ENCODE data around the gene RPIA. TPM values are rescaled to one million over a fixed set of nuclear protein-coding genes. Genes with fewer than 3 reads are reported as not detected.
"Not testable (repeated sequence)": the region's sequence is repeated elsewhere in the genome, so short reads cannot be mapped to it uniquely, and the experiment has no call there.

RPIA gene
- total RNA-seq, 1 donor from 2014 or later = 17.4 TPM

DNA sequence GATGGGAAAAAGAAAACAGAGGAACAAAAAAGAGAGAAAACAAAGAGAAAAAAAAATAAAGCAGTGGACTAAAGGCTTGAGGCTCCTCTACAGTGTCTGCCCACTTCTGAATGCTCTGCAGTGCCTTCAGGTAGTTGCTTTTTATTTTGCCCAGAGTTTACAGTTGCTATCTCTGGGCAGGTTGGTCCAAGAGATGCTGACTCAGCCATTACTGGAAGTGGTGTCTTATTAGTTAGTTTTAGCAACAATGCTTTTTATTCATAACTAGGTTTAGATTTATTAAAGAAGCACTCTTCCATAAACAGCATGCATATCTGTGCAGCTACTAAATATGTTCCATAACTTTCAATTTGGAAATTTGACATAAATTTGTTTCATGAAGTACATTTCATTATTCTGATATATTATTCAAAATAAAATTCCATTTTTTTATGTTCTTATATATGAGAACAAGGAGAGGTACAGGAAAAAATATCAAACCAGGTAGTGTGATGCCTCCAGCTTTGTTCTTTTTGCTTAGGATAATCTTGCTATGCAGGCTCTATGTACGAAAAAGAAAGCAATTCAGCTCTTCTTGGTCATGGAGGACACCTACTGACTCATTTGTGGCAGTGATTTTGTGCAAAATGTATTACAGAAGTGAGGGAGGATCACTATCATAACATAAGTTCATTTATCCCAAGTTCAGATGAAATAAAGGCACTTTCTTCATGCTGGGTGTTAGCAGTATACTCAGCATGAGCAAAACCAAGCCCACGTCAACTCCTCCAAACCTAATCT, 69.5 kb downstream of the RPIA start:
- intact Hi-C loops (cut with DNase I) = no loop called here
- DNase-seq = no peak
- no peak for ATAC-seq (ENCODE audit: poor library complexity)

DNA sequence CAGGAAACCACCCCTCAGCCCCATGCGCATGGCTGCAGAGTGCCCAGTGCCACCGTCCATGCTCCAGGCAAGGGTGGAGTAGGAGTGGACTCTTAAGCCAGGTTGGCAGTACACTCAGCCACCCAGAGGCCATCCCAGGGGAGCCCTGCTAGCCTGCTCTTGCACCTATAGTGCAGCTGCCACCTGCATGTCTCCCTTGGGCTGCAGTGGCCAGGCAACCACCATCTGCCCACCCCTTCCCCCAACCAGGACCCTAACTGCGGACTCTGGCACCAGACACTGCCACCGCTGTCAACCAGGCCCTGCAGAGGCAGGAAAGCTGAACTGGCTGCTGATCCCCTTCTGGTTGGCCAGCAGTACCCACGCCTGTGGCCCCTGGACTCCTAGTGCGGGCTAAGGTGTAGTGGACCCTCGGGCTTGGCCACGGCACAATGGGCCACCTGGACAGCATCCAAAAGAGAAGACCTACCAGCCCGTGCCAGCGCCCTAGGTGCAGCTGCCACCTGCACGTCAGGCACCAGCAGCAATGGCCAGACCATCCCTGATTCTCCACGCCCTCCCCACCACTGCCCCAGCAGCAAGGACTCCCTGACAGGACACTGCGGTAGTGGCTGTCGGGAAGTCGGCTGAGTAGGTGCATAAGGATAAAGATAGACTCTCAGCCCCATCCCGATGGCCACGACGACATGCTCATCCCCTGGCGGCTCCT, 72.8 kb downstream of the RPIA start:
- no peak for DNase-seq
- no peak for ATAC-seq (ENCODE audit: poor library complexity)
- intact Hi-C loops (cut with DNase I) = no loop called here

DNA sequence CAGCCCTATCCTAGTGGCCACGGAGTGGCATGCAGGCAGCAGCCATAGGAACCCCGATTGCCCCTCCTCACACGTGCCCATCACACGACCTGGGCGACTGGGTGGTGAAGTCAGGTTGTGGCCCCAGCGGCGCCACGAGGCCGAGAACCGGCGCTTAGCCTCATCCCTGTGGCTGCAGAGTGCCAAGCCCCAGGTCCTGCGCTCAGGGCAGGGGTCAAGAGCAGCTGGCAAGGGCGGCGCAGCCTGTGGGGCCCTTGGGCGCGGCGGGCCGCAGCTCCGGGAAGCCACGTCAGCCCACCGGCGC, 73.3 kb downstream of the RPIA start:
- intact Hi-C loops (cut with DNase I) = no loop called here
- ATAC-seq (ENCODE audit: poor library complexity) (no peak), DNase-seq (no peak)

DNA sequence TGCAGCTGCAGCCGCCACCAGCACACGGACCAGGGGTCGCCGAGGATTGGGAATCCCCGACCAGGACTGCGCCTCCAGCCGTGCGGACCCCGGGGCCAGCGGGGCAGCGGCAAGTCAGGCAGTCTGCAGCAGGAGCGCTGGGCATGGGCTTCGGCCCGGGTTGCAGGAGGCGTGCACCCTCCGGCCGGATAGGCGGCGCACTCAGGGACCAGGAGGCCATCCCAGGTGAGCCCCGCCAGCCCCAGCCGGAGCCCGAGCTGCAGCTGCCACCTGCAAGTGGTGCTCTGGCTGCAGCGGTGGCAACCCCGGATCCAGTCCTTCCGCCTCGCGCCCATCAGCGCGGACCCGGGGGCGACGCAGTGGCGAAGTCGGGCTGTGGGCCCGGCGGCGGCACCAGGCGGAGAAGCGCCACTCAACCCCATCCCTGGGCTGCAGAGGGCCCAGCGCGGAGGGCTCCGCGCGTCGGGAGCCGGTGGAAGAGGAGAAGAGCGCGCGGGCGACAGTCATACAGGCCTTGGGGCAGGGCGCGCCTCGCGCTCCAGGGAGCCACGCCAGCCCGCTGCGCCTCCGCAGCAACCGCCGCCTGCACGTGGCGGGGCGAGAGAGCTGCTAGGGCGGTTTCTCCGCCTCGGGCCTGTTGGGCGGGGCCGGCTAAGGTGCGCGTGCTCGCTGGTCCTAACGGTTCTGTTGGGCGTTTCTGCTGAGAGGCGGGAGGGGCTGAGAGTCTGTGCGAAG, 73.8 kb downstream of the RPIA start:
- DNase-seq (peak; percentile 42), ATAC-seq (ENCODE audit: poor library complexity) (no peak)
- intact Hi-C loops (cut with DNase I) = no loop called here

DNA sequence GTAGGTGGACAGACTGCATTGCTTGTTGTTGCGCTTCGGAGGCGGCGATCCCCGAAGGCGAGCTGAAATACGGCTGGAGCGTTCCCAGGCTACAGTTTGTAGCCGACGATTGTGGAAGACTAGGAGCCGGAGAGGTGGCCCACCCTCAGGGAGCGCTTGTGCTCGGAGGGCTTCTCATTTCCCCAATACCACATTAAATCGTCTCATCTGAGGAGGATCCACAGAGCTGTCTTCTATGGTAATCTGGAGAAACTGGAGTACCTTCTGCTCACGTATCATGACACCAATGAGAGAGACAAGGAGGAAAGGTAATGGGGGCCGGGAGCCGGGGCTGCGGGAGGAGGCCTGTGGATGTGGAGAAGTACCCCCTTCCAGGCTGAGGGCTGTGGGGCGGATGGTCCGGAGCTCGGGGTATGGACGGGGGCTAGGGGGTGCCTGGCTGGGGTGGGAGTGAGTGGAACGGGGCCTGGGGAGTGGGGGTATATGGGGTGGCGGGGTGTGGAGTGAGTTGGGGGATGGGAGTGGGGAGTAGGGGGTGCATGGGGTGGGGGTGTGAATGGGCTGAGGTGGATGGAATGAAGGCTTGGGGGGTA, 74.5 kb downstream of the RPIA start:
- DNase-seq; ATAC-seq (ENCODE audit: poor library complexity); intact Hi-C loops (cut with DNase I): not testable (repeated sequence)

DNA sequence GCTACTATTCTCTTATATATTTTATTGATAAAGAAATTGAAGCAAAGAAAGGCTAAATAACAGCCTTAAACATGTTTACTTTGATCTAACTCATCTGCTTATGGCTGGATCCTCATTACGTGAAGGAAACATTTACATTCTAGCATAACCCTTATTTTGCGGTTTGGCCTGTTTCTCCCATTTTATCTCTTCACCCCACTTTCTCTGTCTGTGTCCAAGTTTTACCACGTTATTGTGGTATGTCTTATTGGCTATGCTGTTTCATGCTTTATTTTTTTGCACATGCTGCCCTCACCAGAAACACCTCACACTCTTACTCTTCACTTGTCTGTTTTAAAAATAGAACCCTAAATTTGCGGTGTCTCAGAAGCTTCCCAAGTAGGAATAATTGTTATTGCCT, 78.5 kb downstream of the RPIA start:
- DNase-seq = no peak
- intact Hi-C loops (cut with DNase I) = no loop called here
- ATAC-seq (ENCODE audit: poor library complexity) = no peak

DNA sequence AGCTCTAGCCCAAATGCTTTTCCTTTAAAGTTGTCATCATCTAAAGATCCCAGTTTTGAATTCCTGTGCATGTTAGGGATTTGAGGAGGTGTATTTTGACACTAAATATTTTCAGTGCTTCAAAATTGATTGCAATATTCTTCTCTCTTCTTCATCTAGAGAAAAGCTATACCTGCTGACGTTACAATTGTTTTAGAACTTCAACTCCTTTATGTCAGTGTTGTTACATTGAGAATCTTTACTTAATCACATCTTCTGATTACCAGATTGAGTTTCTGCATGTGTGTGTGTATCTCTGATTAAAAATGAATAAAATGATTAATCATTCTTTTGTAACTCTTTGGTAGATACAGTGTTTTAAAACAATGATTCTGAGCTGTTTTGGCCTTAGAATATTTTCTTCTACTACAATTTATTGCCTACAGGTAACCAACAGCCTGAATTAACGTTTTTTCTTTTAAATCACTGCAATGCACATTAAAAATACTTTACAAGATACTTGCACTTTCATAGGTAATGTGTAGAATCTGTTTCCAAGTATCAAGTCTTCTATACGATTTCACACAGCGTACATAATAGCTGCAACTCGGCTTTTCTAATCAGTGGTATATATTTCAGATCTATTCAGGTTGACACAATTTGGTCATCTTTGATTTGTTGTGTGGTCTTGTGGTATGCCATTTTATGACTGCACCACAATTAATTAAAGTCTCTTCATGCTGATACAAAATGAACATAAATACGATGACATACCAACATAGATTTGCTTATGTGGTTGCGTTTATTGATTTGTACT, 82.0 kb downstream of the RPIA start:
- intact Hi-C loops (cut with DNase I); DNase-seq: not testable (repeated sequence)
- ATAC-seq (ENCODE audit: poor library complexity) = peak; percentile 52

DNA sequence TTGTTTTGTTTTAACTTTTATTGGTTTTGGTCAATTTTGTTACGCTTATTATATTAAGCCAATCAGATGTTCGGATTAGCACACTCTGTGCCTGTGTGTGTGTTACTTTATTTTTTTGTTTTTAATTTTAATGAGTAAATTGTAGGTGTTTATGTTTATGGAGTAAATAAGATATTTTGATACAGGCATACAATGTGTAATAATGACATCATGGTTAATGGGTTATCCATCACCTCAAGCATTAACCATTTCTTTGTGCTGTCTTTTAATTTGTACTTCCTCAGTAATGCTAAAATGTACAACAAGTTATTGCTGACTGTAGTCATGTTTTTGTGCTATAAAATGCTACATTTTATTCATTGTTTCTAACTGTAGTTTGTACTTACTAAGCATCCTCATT, 97.7 kb downstream of the RPIA start:
- intact Hi-C loops (cut with DNase I); ATAC-seq (ENCODE audit: poor library complexity); DNase-seq: not testable (repeated sequence)

DNA sequence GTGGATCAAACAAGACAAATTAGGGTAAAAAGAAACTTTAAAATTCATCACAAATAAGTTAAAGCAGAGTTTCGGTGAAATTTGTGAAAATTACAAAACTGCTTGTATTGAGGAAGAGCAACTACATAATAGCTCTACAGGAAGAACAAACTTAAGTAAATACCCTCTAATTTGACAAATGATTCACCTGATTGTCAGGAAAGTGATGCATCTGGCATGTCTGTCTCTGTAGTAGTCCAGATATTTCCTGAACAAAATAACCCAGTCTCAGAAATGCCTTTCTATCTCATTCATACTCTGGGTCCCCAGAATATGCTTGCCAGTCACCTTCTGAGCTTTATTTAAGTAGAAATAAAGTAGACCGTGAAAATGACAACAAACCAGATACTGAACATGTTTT, 104.5 kb downstream of the RPIA start:
- ATAC-seq (ENCODE audit: poor library complexity); intact Hi-C loops (cut with DNase I); DNase-seq: not testable (repeated sequence)

DNA sequence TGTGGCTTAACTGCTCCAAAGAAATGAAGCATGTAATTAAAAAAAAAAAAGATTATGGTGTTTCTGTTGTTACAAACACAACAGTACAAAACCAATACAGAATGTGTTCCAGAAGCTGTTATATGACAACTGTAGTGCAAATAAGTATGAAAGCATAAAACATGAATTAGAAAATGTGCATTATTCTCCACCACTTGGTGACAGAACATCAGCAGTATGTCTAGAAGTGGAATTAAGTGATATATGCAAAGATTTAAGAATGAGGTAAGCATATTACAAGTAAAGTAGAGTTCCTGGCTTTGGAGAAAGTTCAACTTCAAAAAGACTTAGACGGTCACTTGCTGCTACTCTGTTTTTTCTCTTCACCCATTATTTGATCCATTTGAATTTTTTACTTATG, 105.0 kb downstream of the RPIA start:
- intact Hi-C loops (cut with DNase I); DNase-seq; ATAC-seq (ENCODE audit: poor library complexity): not testable (repeated sequence)

DNA sequence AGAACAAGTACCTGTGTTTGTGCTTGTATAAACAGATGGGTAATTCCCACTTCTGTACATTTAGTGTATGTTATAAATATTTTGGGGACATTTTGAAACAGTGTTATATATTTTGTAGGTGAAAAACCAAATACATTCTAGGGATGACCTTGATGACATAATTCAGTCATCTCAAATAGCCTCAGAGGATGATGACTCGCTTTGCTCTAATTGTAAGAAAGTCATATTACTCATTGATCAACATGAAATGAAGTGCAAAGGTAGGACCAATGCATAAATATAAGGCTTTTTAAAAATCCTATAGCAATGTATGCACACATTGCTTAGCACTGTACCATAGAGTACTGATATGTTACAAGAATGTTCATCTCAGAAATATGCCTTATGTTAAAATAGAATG, 105.7 kb downstream of the RPIA start:
- ATAC-seq (ENCODE audit: poor library complexity) = not testable (repeated sequence)

More for the DNA sequence above, 105.7 kb downstream of the RPIA start:
- DNase-seq; intact Hi-C loops (cut with DNase I): not testable (repeated sequence)

Other genes starting within 250 kb of the RPIA start
- not detected for gene FOXI3, start 239.0 kb upstream of the RPIA start, total RNA-seq
- gene EIF2AK3, start 64.2 kb upstream of the RPIA start, total RNA-seq = 4.7 TPM

All from Right ventricle myocardium superior (tissue), 1 donor.